ENCODE data around the gene NLGN2. TPM values are rescaled to one million over a fixed set of nuclear protein-coding genes. Genes with fewer than 3 reads are reported as not detected.

Gene NLGN2
- total RNA-seq, 2 donors from 2014 or later: 14.5 to 15.8 TPM

GRCh38 chr17:7463372-7463846, 55.8 kb downstream of the NLGN2 start:
- DNase-seq (ENCODE audit: low spot score in 2 of 2): no peak
- Mint-ChIP-seq H3K9me3 (no peaks in the 10 kb centered on the region), H3K36me3 (no peaks in the 10 kb centered on the region), H3K27ac (no peak overlapping the region)
- no peak for ATAC-seq

- DNase-seq (ENCODE audit: low spot score in 2 of 2) (no peak), ATAC-seq (no peak)
- Mint-ChIP-seq H3K9me3 (no peaks in the 10 kb centered on the region), H3K36me3 (no peaks in the 10 kb centered on the region), H3K27ac (peak overlapping the region in 1 of 2 donors; percentile 87)
These were observed 56.4 kb downstream of the NLGN2 start for GRCh38 chr17:7464081-7464480.

- H3K27ac Mint-ChIP-seq: peak overlapping the region in 1 of 2 donors; percentile 36
- no peaks in the 10 kb centered on the region for H3K9me3 Mint-ChIP-seq
- DNase-seq (ENCODE audit: low spot score in 2 of 2) (no peak), ATAC-seq (no peak)
- H3K36me3 Mint-ChIP-seq: no peaks in the 10 kb centered on the region
These were observed 58.1 kb downstream of the NLGN2 start for GRCh38 chr17:7465597-7466275.

GRCh38 chr17:7466318-7466638, 58.6 kb downstream of the NLGN2 start:
- H3K27ac Mint-ChIP-seq: peak overlapping the region; percentile 36 to 83
- no peak for DNase-seq (ENCODE audit: low spot score in 2 of 2)
- no peaks in the 10 kb centered on the region for H3K36me3 Mint-ChIP-seq
- H3K9me3 Mint-ChIP-seq: no peaks in the 10 kb centered on the region
- ATAC-seq: no peak

GRCh38 chr17:7466639-7467341, 59.1 kb downstream of the NLGN2 start:
- ATAC-seq: peak in 1 of 2 donors; percentile 75

GRCh38 chr17:7467498-7467897, 59.9 kb downstream of the NLGN2 start:
- Mint-ChIP-seq H3K9me3 (no peaks in the 10 kb centered on the region), H3K36me3 (no peaks in the 10 kb centered on the region), H3K27ac (peak overlapping the region; percentile 74 to 83)
- DNase-seq (ENCODE audit: low spot score in 2 of 2) (no peak), ATAC-seq (no peak)

More at GRCh38 chr17:7466639-7467341, 59.1 kb downstream of the NLGN2 start:
- DNase-seq (ENCODE audit: low spot score in 2 of 2): no peak
- Mint-ChIP-seq H3K27ac (peak overlapping the region; percentile 83 to 93), H3K36me3 (no peaks in the 10 kb centered on the region), H3K9me3 (no peaks in the 10 kb centered on the region)

- ATAC-seq: no peak
- no peaks in the 10 kb centered on the region for H3K9me3 Mint-ChIP-seq
- no peak for DNase-seq (ENCODE audit: low spot score in 2 of 2)
- H3K36me3 Mint-ChIP-seq: no peaks in the 10 kb centered on the region
- H3K27ac Mint-ChIP-seq: no peak overlapping the region
These were observed 60.6 kb downstream of the NLGN2 start for GRCh38 chr17:7468290-7468689.

- peak overlapping the region in 1 of 2 donors; percentile 14 for H3K27ac Mint-ChIP-seq
- no peaks in the 10 kb centered on the region for H3K36me3 Mint-ChIP-seq
- ATAC-seq: no peak
- no peaks in the 10 kb centered on the region for H3K9me3 Mint-ChIP-seq
- no peak for DNase-seq (ENCODE audit: low spot score in 2 of 2)
These were observed 61.3 kb downstream of the NLGN2 start for GRCh38 chr17:7468804-7469389.

Other genes starting within 250 kb of the NLGN2 start
- gene ASGR1, start 228.5 kb upstream of the NLGN2 start, total RNA-seq: 1 to 10 TPM; 2.0 to 3.9 TPM
- gene DLG4, start 188.0 kb upstream of the NLGN2 start, total RNA-seq: 10 to 100 TPM; 20.1 to 27.1 TPM
- 100 to 1,000 TPM; 360 to 445 TPM for gene ACADVL, start 187.9 kb upstream of the NLGN2 start, total RNA-seq
- gene DVL2, start 173.3 kb upstream of the NLGN2 start, total RNA-seq: 10 to 100 TPM; 56.2 to 73.4 TPM
- 10 to 100 TPM; 25.9 to 52.4 TPM for gene PHF23, start 168.4 kb upstream of the NLGN2 start, total RNA-seq
- 100 to 1,000 TPM; 167 to 298 TPM for gene GABARAP, start 165.4 kb upstream of the NLGN2 start, total RNA-seq
- gene CTDNEP1, start 156.1 kb upstream of the NLGN2 start, total RNA-seq: 100 to 1,000 TPM; 171 to 179 TPM
- gene ELP5, start 155.6 kb upstream of the NLGN2 start, total RNA-seq: 10 to 100 TPM; 45.6 to 62.3 TPM
- 1 to 10 TPM in 1 of 2 donors, under 1 TPM in 1; 0.55 to 1.5 TPM for gene CLDN7, start 145.4 kb upstream of the NLGN2 start, total RNA-seq
- under 1 TPM in 1 of 2 donors, not detected in 1; 0.51 TPM for gene SLC2A4, start 126.1 kb upstream of the NLGN2 start, total RNA-seq
- gene YBX2, start 113.2 kb upstream of the NLGN2 start, total RNA-seq: 1 to 10 TPM in 1 of 2 donors, under 1 TPM in 1; 0.18 to 1.7 TPM
- 100 to 1,000 TPM; 493 to 836 TPM for gene EIF5A, start 100.2 kb upstream of the NLGN2 start, total RNA-seq
- gene GPS2, start 92.5 kb upstream of the NLGN2 start, total RNA-seq: 10 to 100 TPM; 36.3 to 48.6 TPM
- gene NEURL4, start 78.5 kb upstream of the NLGN2 start, total RNA-seq: 10 to 100 TPM; 24.8 to 32.7 TPM
- 100 to 1,000 TPM; 400 to 610 TPM for gene ACAP1, start 71.3 kb upstream of the NLGN2 start, total RNA-seq
- gene KCTD11, start 55.7 kb upstream of the NLGN2 start, total RNA-seq: 10 to 100 TPM in 1 of 2 donors, 1 to 10 TPM in 1; 3.6 to 10.1 TPM
- under 1 TPM in 1 of 2 donors, not detected in 1; 0.21 TPM for gene TMEM95, start 52.7 kb upstream of the NLGN2 start, total RNA-seq
- gene TNK1, start 26.8 kb upstream of the NLGN2 start, total RNA-seq: 1 to 10 TPM; 2.7 to 5.3 TPM
- 10 to 100 TPM; 58.2 to 77.5 TPM for gene PLSCR3, start 13.3 kb upstream of the NLGN2 start, total RNA-seq
- gene TMEM256, start 3.7 kb upstream of the NLGN2 start, total RNA-seq: 100 to 1,000 TPM in 1 of 2 donors, 10 to 100 TPM in 1; 78.9 to 114 TPM
- not detected for gene SPEM1, start 12.5 kb downstream of the NLGN2 start, total RNA-seq
- under 1 TPM in 1 of 2 donors, not detected in 1; 0.14 TPM for gene SPEM2, start 17.8 kb downstream of the NLGN2 start, total RNA-seq
- gene SPEM3, start 21.0 kb downstream of the NLGN2 start, total RNA-seq: not detected
- gene TMEM102, start 27.6 kb downstream of the NLGN2 start, total RNA-seq: 10 to 100 TPM in 1 of 2 donors, 1 to 10 TPM in 1; 9.2 to 13.2 TPM
- 10 to 100 TPM in 1 of 2 donors, 1 to 10 TPM in 1; 2.6 to 35.5 TPM for gene FGF11, start 31.7 kb downstream of the NLGN2 start, total RNA-seq
- 10 to 100 TPM; 12.1 to 17.6 TPM for gene CHRNB1, start 37.2 kb downstream of the NLGN2 start, total RNA-seq
- 10 to 100 TPM; 21.8 to 26.5 TPM for gene ZBTB4, start 71.8 kb downstream of the NLGN2 start, total RNA-seq
- gene SLC35G6, start 73.6 kb downstream of the NLGN2 start, total RNA-seq: not detected
- gene POLR2A, start 76.5 kb downstream of the NLGN2 start, total RNA-seq: 100 to 1,000 TPM; 280 to 333 TPM
- gene TNFSF12, start 141.2 kb downstream of the NLGN2 start, total RNA-seq: 10 to 100 TPM; 16.4 to 18.9 TPM
- gene TNFSF13, start 150.9 kb downstream of the NLGN2 start, total RNA-seq: 1 to 10 TPM; 4.6 to 6.0 TPM
- gene SENP3, start 154.1 kb downstream of the NLGN2 start, total RNA-seq: 10 to 100 TPM; 42.9 to 46.3 TPM
- gene CD68, start 171.8 kb downstream of the NLGN2 start, total RNA-seq: 10 to 100 TPM in 1 of 2 donors, 1 to 10 TPM in 1; 7.6 to 12.7 TPM
- 10 to 100 TPM; 52.1 to 60.6 TPM for gene MPDU1, start 176.0 kb downstream of the NLGN2 start, total RNA-seq
- gene SOX15, start 182.2 kb downstream of the NLGN2 start, total RNA-seq: under 1 TPM; 0.23 to 0.93 TPM
- 10 to 100 TPM; 34.7 to 66.2 TPM for gene FXR2, start 207.1 kb downstream of the NLGN2 start, total RNA-seq
- 10 to 100 TPM; 24.4 to 49.6 TPM for gene SAT2, start 220.0 kb downstream of the NLGN2 start, total RNA-seq
- gene SHBG, start 222.3 kb downstream of the NLGN2 start, total RNA-seq: under 1 TPM in 1 of 2 donors, not detected in 1; 0.50 TPM
- gene ATP1B2, start 243.1 kb downstream of the NLGN2 start, total RNA-seq: under 1 TPM in 1 of 2 donors, not detected in 1; 0.25 TPM